DMS 273 treated with DMSO at 0.1 percent for 48 hours (cell line): ENCODE results near the gene ZNF827.

Source experiments
- DNase-seq: peaks from one replicate; lab custom pipeline; 2025; lab: John Stamatoyannopoulos, UW

ZNF827 gene

DNA sequence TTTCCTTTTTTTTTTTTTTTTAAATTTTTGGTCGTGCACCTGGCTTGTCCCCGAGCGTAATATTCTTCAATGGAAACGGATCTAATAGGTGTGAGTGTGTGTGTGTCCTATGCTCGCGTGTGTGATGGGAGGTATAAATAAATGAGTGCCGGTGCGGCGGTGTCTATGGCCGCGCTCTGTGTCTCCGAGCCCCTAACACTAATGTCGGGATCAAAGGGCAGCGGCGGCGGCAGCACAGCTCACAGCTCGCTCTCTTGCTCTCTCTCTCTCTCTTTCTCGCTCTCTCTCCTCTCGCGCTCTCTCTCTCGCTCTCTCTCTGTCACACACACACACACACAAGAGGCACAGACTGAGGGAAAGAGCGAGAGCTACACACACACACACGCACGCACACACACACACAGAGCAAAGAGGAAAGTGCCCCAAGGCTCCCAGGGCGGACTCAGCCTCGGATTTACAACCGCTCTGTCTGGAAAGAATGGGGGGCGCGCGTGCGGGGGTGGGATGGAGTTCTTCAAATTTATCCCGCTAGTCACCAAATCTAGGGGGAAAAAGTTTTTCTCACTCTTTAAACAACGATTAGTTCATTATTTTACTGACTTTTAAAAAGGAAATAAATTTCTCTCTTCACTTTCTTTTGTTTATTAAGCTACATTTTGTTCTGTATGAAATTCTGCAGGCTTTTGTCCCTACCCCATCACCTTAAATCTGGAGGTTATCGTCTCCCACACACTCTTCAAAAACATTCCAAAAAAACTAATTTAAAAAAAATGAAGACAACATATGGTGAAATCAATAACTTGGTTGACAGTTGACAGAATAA lies at the start of gene ZNF827:
Gene ZNF827 (minus strand): TSS at position 206 of the 823 bp plus-strand sequence. CDS start 416 bp downstream, outside the sequence.
- peak; percentile 15 for DNase-seq

DNA sequence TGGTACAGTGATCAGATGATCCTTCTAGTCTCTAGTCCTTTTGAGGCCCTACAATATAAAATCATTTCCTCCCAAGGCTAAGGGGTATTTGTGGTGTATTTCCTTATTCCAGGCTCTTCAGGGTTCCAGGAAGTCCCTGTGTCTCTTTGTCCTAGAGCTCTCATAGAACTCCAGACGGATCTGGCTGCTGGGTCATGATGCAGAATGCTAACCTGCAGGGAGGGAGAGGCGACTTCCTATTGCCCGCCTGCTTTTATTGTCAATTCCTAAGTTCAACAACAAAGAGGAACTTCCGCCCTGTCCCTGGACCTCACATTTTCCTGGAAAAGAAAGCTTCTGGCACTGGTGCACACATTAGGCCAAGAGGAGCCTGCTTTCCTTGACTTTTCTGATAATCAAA lies 45.9 kb upstream of the ZNF827 start:
- no peak for DNase-seq

DNA sequence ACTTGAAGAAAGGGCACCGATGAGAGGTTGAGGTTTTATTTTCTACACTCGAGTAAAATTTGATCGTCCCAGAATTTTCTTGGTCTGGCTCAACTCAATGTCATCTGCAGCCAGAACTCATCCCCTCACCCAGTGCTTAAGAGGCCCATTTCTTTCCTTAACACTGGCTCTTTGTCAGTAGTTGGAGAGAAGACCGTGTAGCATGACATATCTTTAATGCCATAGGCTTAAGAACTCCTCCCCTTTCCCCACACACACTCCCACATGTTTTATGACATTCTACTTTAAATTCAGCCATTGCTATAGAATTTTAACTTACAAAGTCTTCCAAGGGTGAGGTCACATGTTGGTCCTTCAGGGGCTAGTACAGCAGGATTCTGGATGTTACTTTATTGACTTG lies 44.2 kb upstream of the ZNF827 start:
- no peak for DNase-seq

DNA sequence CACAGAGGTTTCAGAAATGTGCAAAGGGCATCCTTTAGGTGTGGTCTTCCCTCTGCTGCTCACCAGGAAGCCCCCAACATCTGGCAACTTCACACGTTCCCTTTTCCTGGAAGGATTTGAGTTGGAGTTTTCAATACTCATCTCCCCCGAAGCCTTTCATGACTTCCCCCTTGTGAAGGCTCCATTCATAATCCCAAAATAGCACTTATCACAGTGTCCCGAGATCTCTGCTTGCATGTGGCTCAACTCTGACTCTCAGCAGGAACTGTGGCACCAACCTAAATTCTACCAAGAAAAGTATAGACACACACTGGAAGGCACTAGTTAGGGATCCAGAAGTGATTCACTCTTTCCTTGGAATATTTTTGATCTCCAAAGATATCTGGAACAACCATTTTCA lies 40.5 kb upstream of the ZNF827 start:
- DNase-seq: no peak

DNA sequence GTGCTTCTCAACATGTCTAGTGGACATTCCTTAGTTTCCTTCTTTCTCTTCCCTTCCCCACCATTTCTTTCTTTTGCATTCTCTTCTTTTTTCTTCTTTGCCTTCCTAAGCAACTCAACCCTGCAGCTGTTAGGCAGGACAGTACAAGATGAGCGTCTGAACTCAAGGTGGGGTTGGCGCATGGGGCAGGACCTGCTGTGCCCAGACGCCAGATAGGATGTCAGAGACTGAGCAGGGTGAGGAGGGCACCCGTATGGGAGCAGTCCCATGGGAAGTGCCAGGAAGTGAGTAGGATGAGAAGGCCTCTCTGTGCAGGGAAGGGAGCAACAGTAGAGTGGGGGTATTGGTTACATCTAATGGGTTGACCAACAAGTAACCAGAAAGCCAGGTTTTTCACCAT lies 38.1 kb upstream of the ZNF827 start:
- no peak for DNase-seq

DNA sequence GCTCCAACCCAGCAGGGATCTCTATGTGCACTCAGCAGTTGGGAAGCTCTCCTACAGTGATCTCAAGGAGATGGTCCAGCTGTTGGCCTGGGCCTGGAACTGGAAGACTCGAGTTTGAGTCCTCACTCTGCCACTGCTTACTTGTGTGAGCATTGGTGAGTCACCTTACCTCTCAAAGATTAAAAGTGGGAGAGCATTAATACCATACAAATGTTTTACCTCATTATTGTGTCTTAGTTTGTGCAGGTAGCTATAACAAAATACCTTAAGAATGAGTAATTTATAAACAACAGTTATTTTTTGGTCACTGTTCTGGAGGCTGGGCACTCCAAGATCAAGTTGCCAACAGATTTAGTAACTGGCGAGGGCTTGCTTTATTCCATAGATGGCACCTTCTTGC lies 21.4 kb upstream of the ZNF827 start:
- DNase-seq: no peak

- DNase-seq: no peak
These were observed 18.7 kb upstream of the ZNF827 start for GRCh38 chr4:145957302-145957701.

DNA sequence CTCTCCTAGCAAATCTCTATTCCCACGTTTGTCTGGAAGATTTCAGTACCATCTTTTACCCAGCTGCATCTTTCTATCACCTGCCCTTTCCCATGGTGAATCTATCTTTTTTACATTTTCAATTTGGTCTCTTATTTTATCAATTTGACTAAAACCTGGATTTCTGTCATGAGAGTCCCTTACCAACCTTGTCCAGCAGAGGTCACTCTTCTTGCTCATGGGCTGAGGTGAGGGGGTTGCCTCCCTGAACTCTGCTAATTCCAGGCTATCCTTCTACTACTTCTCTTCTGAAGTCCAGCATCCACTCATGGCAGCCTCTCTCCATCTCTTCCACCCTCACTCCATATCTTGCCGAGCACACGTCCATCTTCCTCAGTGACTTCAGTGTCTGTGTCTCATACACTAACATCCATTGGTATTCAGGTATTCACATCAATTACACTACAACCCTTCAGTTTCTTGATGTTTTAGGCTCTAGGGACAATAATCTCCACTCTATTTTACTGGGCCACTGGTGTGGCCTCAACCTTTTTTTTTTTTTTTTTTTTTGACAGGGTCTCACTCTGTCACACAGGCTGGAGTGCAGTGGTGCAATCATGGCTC lies 17.8 kb upstream of the ZNF827 start:
- DNase-seq: no peak

GRCh38 chr4:145954924-145955339 lies 16.3 kb upstream of the ZNF827 start:
- no peak for DNase-seq

DNA sequence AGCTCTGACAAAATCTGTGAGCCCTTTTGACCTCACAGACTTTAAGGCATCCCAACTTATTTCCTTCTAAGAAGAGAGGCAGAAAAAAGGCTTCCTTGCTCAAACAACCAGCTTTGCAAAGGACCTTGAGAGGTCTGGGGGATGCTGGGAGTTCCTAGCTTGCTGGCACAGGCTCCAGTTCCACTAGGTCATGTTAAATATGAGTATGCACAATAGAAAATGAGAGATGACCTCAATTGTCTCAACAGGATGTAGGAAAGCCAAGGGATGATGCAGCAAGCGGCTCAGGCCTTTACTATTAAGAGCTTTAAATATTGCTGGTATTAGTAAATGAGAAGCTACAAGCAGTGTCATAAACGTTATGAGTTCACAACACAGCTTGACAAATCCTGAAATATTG lies 13.3 kb upstream of the ZNF827 start:
- DNase-seq: no peak

DNA sequence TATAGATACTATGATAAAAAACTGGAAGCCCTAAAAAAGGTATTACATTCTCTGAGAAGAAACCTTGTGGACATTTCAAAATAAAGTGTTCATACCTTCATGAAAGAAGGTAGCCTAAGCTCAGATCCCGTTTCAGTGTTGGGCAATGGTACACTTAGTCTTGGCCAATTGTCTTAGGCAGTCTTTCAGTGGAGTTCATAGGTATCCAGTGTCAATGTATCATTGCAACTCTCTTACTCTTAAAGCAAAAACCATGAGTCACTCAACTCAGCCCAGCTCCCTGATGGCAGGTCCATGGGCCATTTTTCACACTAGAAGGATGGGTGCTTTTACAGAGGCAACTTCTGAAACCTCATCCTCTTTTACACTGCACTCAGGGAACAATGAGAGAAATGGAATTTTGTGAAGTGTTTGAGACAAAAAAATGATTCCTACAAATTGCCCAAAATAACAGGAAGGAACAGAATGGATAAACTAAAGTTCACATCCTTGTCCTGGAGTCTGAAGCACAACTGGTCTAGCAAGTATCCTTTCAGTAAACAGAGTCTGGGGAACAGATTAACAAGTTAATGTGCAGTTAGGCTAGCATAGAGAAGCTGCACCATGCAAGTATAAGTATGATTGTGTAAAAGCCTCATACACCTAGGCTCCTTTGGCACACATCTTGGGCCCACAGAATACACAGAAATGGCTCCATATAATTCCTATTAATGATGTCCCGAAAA lies 7.0 kb upstream of the ZNF827 start:
- DNase-seq: no peak

GRCh38 chr4:145944886-145945285 lies 6.3 kb upstream of the ZNF827 start:
- DNase-seq: no peak

DNA sequence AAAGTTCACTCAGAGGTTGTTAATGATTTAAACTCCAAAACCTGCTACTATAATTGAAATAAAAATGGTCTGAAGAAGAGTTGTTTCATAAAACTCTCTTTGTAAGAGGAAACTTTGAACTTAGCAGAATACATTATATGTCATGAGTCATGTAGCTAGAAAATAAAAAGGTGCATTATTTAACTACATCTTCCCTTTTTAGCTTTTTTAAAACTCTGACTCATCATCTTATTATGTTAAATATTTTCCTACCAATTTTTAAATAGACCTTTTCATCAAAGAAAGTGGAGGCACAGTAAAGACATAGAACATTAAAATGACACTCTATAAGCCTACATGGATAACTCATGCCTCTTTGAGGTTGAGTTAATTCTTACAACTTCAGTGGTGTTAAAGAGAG lies 1.2 kb upstream of the ZNF827 start:
- no peak for DNase-seq

GRCh38 chr4:145939441-145939750 lies 773 bp upstream of the ZNF827 start:
- no peak for DNase-seq

- no peak for DNase-seq
These were observed 532 bp downstream of the ZNF827 start for GRCh38 chr4:145937971-145938611.

DNA sequence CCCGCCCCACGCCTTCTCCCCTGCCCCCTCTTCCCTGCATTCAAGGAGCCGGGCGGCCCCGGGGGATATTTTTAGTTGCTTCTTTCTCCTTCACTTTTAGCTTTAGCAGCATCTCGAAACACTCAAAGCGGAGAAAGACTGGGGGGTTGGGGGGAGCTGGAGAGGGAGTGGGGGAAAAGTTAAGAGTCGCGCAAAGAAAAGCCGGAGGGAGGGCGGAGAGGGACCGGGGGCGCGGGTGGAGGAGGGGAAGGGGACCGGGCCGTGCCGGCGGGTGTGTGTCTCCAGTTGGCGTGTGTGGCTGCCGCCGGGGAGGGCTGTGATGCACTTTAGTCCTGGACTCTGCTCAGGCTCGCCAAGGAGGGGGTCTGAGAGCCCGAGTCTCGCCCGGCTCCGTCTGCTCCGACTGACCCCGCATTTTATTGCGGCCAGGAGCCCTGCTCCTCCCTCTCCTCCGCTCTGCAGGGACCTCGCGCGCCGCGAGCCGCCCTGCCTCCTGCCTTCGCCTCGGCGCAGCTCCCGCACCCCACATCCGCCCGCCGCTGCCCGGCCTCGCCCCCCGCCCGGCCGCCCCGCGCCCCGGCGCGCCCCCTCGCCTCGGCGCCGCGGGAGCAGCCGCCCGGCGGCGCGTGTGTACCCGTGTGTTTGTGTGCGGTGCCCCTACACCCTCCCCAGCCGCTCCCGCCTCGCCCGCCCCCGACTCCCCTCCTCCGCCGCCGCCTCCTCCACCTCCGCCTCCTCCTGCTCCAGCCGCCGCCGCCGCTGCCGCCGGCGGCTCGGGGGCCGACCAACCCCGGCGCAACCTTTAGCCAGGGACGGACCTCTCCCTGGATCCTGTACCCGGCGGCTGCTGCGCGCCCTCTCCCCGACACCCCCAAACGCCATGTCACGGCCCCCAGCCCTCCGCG lies 1.4 kb downstream of the ZNF827 start:
- DNase-seq: no peak

- DNase-seq: peak; percentile 24
These were observed 2.3 kb downstream of the ZNF827 start for GRCh38 chr4:145936142-145936996.

- no peak for DNase-seq
These were observed 3.1 kb downstream of the ZNF827 start for GRCh38 chr4:145935253-145936141.

DNA sequence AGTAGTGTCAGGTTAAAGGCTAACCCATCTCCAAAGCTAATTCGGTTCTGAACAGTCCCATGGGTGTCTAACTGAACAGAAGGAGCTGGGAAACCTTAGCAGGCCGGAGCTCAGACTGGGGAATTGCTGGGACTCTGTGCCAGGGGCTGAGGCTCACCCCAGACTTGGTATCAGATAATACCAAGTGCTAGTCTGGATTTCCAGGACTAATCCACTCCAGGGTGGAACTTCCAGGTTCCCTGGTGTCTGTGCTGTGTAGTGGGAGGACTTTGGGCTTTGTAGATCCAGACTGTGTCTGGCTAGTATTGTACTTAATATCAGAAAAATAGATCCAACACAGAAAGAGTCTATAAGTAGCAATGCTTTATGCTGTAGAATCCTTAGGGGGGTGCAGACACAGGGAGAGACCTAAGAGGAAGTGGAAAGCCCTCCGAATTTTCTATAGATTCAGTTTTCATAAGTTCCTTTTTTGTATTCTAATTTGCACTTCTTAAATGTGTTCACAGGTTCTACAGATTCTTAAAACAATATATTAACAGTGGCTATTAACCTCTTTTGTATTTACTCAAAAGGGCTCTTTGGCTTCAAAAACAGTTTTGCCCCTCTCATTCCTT lies 4.1 kb downstream of the ZNF827 start:
- no peak for DNase-seq
